ACC112 (cell line): ENCODE measurements around the gene ALG12.
A peak's percentile ranks its signal among the peaks of the same experiment; 100 is the strongest.

ENCODE experiments used
- H2AFZ ChIP-seq: fragments of 200-600 bp; sonication (generic); one replicate; pipeline ENCODE4 v1.6.0; 2017; ENCODE audit warnings: antibody characterized with exemption, low read length; ENCODE audit not compliant: unreplicated experiment
- H3K27ac ChIP-seq: fragments of 200-600 bp; sonication (generic); 2 replicates; pipeline ENCODE4 v1.5.1; 2014; ENCODE audit warnings: low read depth, mild to moderate bottlenecking, antibody characterized with exemption, low read length, moderate library complexity
- H3K27me3 ChIP-seq: fragments of 200-600 bp; sonication (generic); 2 replicates; pipeline ENCODE4 v1.6.1; 2014; ENCODE audit warnings: mild to moderate bottlenecking, antibody characterized with exemption, low read length, moderate library complexity, mixed read lengths; ENCODE audit not compliant: insufficient read depth
- H3K36me3 ChIP-seq: fragments of 200-600 bp; sonication (generic); 2 replicates; pipeline ENCODE4 v1.6.1; 2016; ENCODE audit warnings: mild to moderate bottlenecking, antibody characterized with exemption, low read length, moderate library complexity, mixed read lengths; ENCODE audit not compliant: insufficient read depth
- H3K4me1 ChIP-seq: fragments of 200-600 bp; sonication (generic); one replicate; pipeline ENCODE4 v1.6.1; 2016; ENCODE audit warnings: low read length, mixed read lengths; ENCODE audit not compliant: insufficient read depth, unreplicated experiment, control insufficient read depth
- H3K4me3 ChIP-seq: fragments of 200-600 bp; sonication (generic); 2 replicates; pipeline ENCODE4 v1.5.1; 2014; ENCODE audit warnings: mild to moderate bottlenecking, low read depth, low read length
- H3K79me2 ChIP-seq: fragments of 200-600 bp; sonication (generic); one replicate; pipeline ENCODE4 v1.6.0; 2016; ENCODE audit warnings: low read length; ENCODE audit not compliant: control insufficient read depth, unreplicated experiment, insufficient read depth

ALG12 gene

GRCh38 chr22:49934160-49934890, 16.1 kb upstream of the ALG12 start:
- no peaks in the 10 kb centered on the region for H3K79me2 ChIP-seq
- no peaks in the 10 kb centered on the region for H3K36me3 ChIP-seq
- peak overlapping the region; percentile 71 for H3K4me3 ChIP-seq
- no peaks in the 10 kb centered on the region for H3K27me3 ChIP-seq
- peaks cover 20% of the 10 kb centered on the region for H3K4me1 ChIP-seq
- H3K27ac ChIP-seq = peak overlapping the region; percentile 53; the same call in 1 of the 2 replicates
- H2AFZ ChIP-seq = no peak overlapping the region

- no peak overlapping the region for H3K27ac ChIP-seq
- H3K4me1 ChIP-seq = peaks cover 20% of the 10 kb centered on the region
- H3K27me3 ChIP-seq = no peaks in the 10 kb centered on the region
- peak overlapping the region; percentile 71; the same call in 1 of the 2 replicates for H3K4me3 ChIP-seq
- H2AFZ ChIP-seq = no peak overlapping the region
- H3K36me3 ChIP-seq = no peaks in the 10 kb centered on the region
- H3K79me2 ChIP-seq = no peaks in the 10 kb centered on the region
Measured at GRCh38 chr22:49933236-49934159, 15.3 kb upstream of the ALG12 start.

DNA sequence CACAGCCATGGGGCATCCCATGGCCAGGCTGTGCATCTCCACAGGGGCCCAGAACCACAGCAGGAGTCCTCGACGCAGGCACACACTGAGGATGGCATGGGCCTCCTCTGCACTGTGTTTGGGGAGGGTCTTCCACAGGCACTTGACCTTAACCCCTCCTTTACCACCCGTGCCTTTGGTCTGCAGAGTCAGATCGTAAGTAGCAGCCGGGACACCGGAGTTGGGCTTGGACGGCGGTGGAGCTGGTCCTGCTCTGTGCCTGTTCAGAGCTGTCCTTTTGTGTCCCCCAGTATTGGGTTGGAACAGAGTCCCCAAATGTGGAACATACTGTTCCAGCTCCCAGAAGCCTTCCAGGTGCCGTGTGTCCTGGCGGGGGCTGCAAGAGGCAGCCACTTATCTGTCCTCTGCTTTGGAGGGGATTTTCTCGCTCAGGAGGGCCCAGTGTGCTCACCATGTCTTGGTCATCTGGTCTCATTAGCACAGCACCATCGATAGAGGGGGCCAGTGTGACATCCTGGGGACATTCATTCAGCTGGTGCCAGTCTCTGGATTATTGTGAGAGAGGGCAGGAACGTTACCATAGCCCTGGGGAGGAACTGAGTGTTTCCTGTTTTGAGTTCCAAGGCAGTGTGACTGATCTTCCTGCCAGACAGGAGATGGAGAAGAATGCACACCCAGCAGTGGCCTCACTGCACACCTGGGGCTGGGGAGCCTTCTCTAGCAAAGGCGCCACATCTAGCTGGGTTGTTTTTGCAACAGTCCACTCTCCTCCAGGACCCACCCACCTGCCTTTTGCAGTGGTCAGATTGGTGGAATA, 12.6 kb upstream of the ALG12 start:
- H3K4me3 ChIP-seq = no peak overlapping the region
- H3K27ac ChIP-seq = no peak overlapping the region

DNA sequence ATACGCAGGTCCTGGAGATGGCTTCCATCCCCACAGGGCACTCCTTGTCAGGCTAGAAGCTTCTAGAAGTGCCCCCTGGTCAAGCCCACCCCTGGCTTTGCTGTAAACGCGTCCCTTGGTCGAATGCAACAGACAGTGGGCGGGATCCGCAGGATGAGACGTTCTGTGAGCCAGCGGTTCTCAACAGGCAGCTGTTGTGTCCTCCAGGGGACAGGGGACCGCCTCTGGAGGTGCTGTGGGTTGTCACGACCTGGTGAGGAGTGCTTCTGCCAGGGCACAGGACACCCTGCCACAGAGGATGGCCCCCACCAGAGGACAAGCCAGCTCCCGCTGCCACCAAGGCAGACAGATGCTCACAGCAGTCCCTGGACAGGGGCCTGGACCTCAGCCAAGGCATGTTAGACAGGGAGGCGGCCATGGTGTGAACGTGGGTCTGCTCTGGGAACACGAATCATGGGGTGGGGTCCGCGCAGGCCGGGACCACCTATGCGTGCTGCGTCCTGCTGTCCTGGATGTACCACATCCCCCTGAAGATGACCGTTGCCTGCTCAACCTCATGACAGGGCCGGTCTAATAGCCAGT, 11.8 kb upstream of the ALG12 start:
- Histone ChIP-seq H3K36me3 (no peaks in the 10 kb centered on the region), H3K4me3 (no peak overlapping the region), H3K27me3 (no peaks in the 10 kb centered on the region), H3K4me1 (peaks cover 17% of the 10 kb centered on the region), H2AFZ (no peak overlapping the region), H3K27ac (no peak overlapping the region), H3K79me2 (no peaks in the 10 kb centered on the region)

More for the DNA sequence above, 12.6 kb upstream of the ALG12 start:
- Histone ChIP-seq H3K27me3 (no peaks in the 10 kb centered on the region), H3K79me2 (no peaks in the 10 kb centered on the region), H2AFZ (no peak overlapping the region), H3K36me3 (no peaks in the 10 kb centered on the region), H3K4me1 (peaks cover 17% of the 10 kb centered on the region)

- Histone ChIP-seq H3K79me2 (no peaks in the 10 kb centered on the region), H3K27me3 (no peaks in the 10 kb centered on the region), H2AFZ (no peak overlapping the region), H3K4me3 (no peak overlapping the region), H3K4me1 (peaks cover 13% of the 10 kb centered on the region), H3K27ac (no peak overlapping the region), H3K36me3 (no peaks in the 10 kb centered on the region)
Measured at GRCh38 chr22:49929211-49929979, 11.2 kb upstream of the ALG12 start.

DNA sequence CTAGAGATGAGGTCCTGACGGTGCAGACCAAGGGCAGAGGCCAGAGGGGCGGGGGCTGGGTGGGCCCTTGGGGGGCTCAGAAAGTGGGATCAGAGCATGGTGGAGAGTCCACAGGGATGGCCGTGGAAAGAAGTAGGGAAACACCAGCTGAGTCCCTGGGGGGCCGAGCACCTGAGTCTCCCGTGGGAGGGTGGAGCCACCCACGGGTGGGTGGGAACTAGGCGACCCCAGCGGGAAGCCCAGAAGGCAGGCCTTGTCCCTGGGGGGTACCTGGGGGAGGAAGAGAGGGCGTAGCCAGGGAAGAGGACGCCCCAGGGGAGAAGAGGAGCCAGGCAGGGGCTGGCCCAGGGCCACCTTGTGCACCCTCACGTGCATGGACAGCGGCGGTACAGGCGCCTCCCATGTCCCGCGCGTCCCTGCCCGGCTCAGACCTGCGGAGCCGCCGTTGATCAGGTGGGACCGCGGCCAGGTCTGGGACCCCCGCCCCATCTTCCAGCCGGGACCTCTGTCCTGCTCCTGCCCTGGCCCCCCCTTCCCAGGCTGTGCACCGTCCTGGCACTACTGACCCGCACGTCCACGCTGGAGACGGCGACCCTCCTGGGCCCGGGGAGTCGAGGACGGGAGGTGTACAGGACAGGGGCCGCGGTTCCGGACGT, 10.4 kb upstream of the ALG12 start:
- Histone ChIP-seq H2AFZ (no peak overlapping the region), H3K4me1 (peaks cover 6% of the 10 kb centered on the region), H3K4me3 (no peak overlapping the region), H3K27me3 (no peaks in the 10 kb centered on the region), H3K79me2 (no peaks in the 10 kb centered on the region), H3K27ac (no peak overlapping the region), H3K36me3 (no peaks in the 10 kb centered on the region)

GRCh38 chr22:49928185-49928495, 9.9 kb upstream of the ALG12 start:
- no peak overlapping the region for H3K4me3 ChIP-seq
- H3K27me3 ChIP-seq = no peaks in the 10 kb centered on the region
- H3K27ac ChIP-seq = no peak overlapping the region
- H3K79me2 ChIP-seq = no peaks in the 10 kb centered on the region
- H3K36me3 ChIP-seq = no peaks in the 10 kb centered on the region
- peaks cover 4% of the 10 kb centered on the region for H3K4me1 ChIP-seq
- no peak overlapping the region for H2AFZ ChIP-seq

GRCh38 chr22:49927483-49928184, 9.4 kb upstream of the ALG12 start:
- Histone ChIP-seq H3K4me3 (no peak overlapping the region), H2AFZ (no peak overlapping the region), H3K27me3 (no peaks in the 10 kb centered on the region), H3K79me2 (no peaks in the 10 kb centered on the region), H3K27ac (no peak overlapping the region), H3K4me1 (peaks cover 4% of the 10 kb centered on the region), H3K36me3 (no peaks in the 10 kb centered on the region)

DNA sequence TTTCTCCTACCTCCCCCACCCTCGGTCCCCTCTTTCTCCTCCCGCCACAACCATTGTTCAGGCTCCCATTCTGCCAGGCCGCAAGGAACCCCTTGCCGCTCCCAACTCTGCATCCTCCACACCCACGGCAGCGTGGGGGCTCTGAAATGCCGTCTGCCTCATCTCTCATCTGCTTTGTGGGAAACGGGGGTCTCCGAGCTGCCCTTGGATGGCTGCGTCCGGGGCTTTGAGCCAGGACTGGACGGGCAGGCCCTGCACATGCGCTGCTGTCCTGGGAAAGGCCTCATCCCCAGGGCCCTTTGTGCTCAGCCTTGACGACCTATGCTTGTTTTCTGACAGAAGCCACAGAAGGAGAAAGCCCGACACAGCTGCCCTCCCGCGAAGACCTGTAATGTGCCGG, 8.7 kb upstream of the ALG12 start:
- Histone ChIP-seq H3K4me1 (peaks cover 4% of the 10 kb centered on the region), H3K36me3 (no peaks in the 10 kb centered on the region), H3K27me3 (no peaks in the 10 kb centered on the region), H3K79me2 (no peaks in the 10 kb centered on the region), H2AFZ (no peak overlapping the region), H3K4me3 (no peak overlapping the region), H3K27ac (no peak overlapping the region)
